22Rv1 (cell line): ENCODE results near the gene N4BP2L2.

Experiments
- H3K27ac ChIP-seq: fragments of 450-650 bp; 2 replicates; pipeline ENCODE4 v1.5.1; 2017
- CTCF ChIP-seq: fragments of 450-650 bp; IDR thresholded peaks from 2 replicates; pipeline ENCODE4 v1.5.1; 2017; ENCODE audit warnings: mild to moderate bottlenecking
- ZFX ChIP-seq: fragments of 450-650 bp; IDR thresholded peaks from 2 replicates; pipeline ENCODE4 v1.6.1; 2017; ENCODE audit warnings: antibody characterized with exemption, borderline replicate concordance

N4BP2L2 gene

GRCh38 chr13:32528358-32528757, 10.2 kb downstream of the N4BP2L2 start:
- no peak for TF ChIP-seq CTCF
- TF ChIP-seq ZFX, result no peak

DNA sequence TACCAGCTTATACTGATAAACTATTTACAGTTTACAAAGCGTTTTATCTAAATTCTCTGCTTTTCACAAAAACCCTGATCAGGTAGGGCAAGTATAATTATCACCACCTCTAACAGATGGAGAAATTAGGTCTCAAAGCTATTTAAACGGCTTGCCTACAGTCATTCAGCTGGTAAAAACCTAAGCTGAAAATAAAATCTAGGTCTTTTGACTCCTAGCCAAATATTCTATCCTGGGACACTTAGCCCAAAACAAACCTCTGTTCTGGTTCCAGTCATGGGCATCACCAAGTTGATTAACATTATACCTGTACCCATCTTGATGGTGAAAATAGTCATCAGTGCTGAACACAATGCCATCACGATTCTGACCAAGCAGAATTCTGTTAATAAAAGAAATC, 11.4 kb downstream of the N4BP2L2 start:
- H3K27ac ChIP-seq, result no peak overlapping the region
- TF ChIP-seq ZFX (no peak), CTCF (no peak)

More at GRCh38 chr13:32528358-32528757, 10.2 kb downstream of the N4BP2L2 start:
- no peak overlapping the region for H3K27ac ChIP-seq

DNA sequence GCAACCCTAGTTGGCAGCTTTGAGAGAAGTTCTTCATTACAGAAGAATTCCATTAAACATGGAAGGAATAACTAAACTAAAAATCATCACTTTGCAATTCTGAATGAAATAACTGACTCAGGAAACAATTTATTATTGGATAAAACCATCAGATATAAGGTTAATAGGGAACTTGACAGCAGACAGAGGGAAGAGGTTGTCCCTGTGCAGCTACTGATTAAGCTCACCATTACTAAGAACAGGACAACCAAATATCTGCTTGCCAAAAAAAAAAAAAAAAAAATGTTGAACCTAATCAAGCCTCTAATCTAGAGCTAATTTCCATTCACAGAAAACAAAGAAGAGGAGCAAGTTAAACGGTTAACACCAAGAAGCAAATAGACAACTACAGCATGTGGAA, 12.8 kb downstream of the N4BP2L2 start:
- H3K27ac ChIP-seq, result no peak overlapping the region
- no peak for TF ChIP-seq CTCF

DNA sequence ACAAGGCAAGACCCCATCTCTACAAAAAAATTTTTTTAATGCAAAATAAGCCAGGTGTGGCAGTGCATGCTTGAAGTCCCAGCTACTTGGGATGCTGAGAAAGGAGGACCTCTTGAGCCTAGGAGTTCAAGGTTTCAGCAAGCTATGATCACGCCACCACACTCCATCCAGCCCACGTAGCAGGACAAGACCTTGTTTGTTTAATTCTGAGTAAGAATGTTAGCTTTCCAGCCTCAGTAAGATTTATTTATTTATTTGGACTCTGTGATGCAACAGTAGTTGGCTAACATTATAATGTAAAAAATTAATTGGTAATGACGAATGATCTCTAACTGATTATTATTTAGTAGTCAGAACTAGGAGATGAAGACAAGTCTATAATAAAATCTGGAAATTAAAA, 23.3 kb downstream of the N4BP2L2 start:
- TF ChIP-seq CTCF, result no peak
- no peak for TF ChIP-seq ZFX
- no peak overlapping the region for H3K27ac ChIP-seq

DNA sequence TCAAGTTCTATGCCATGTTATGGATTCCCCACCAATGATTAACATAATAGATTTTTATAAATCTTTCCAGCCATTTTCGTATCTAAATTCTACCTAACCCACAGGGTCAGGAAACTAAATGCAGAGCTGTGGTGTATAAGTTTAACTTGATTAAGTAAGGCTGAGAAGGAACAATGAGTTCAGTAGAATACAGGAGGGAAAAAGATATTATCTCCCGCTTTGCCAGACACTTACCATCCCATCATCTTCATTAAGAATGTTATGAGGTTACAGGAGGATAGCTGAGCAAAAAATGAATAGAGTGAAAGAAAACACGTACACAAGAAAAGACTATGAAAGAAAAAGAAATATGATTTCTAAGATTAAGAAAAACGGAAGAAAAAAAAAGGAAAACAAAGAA, 27.1 kb downstream of the N4BP2L2 start:
- TF ChIP-seq ZFX (no peak), CTCF (no peak)
- no peak overlapping the region for H3K27ac ChIP-seq

GRCh38 chr13:32504876-32505275, 33.7 kb downstream of the N4BP2L2 start:
- no peak overlapping the region for H3K27ac ChIP-seq
- TF ChIP-seq CTCF (no peak), ZFX (no peak)

DNA sequence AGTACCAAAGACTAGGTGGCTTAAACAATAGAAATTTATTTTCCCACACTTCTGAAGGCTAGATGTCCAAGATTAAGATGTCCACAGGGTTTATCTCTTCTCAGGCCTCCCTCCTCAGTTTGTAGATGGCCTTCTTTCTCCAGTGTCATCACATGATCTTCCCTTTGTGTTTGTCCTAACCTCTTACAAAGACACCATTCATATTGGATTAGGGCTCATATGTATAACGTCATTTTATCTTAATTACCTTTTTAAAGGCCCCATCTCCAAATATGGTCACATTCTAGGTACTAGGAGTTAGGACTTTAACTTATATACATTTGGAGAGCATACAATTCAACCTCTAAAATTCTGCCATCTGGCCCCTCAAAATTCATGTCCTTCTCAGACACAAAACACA, 34.3 kb downstream of the N4BP2L2 start:
- no peak overlapping the region for H3K27ac ChIP-seq
- TF ChIP-seq CTCF (no peak), ZFX (no peak)
